ENCODE results near the gene APPBP2.
"Not testable (repeated sequence)": the region's sequence is repeated elsewhere in the genome, so short reads cannot be mapped to it uniquely, and the experiment has no call there.

The APPBP2 gene

DNA sequence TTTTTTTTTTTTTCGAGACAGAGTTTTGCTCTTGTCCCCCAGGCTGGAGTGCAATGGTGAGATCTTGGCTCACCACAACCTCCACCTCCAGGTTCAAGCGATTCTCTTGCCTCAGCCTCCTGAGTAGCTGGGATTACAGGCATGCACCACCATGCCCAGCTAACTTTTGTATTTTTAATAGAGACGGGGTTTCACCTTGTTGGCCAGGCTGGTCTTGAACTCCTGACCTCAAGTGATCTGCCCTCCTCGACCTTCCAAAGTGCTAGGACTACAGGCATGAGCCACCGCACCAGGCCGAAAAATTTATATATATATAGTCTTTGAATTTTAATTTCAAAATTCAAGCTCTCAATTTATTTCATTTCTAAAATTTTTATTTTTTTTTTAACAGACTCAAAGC is 97.6 kb downstream of the APPBP2 start:
- DNase-seq: not testable (repeated sequence)

- no peak for DNase-seq
Measured at GRCh38 chr17:60426596-60426995, 99.4 kb downstream of the APPBP2 start.

- no peak for DNase-seq
Measured at GRCh38 chr17:60425626-60426025, 100.4 kb downstream of the APPBP2 start.

DNA sequence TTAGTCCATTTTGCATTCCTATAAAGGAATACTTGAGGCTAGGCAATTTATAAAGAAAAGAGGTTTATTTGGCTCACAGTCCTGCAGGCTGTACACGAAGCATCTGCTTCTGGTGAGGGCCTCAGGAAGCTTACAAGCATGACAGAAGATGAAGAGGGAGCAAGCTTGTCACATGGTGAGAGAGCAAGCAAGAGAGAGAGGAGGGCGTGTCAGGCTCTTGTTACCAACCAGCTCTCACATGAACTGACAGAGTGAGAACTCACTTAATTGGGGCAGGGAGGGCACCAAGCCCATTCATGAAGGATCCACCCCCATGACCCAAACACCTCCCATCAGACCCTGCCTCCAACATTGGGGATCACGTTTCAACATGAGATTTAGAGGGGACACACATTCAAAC is 102.2 kb downstream of the APPBP2 start:
- DNase-seq: no peak

DNA sequence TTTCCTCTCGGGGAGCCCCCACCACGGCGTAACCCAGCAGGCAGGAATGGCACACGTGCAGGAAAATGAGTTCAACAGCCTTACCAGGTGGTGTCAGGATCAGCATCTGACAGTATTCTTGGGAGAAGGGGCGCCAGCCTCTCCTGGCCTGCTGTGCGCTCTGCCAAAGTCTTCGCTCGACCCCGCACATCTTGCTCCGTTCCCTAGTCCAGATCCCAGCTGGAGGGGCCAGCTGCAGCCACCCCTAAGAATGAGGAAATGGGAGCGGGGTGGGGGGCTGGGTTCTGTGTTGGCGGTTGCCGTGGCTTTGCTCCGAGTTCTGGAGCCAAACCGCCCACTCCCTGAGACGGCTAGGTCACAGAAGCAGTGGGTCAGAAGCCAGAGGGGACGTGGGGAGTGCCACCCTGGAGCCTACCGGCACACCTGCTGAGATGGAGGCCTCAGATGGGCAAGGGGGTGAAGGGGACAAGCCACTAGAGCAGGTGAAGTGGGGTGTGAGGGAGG is 103.8 kb downstream of the APPBP2 start, which contains the start of gene CHCT1:
TSS of gene CHCT1 (plus strand) at position 328 of the 504 bp plus-strand sequence. CDS start at position 432, 104 bp downstream.
- no peak for DNase-seq

DNA sequence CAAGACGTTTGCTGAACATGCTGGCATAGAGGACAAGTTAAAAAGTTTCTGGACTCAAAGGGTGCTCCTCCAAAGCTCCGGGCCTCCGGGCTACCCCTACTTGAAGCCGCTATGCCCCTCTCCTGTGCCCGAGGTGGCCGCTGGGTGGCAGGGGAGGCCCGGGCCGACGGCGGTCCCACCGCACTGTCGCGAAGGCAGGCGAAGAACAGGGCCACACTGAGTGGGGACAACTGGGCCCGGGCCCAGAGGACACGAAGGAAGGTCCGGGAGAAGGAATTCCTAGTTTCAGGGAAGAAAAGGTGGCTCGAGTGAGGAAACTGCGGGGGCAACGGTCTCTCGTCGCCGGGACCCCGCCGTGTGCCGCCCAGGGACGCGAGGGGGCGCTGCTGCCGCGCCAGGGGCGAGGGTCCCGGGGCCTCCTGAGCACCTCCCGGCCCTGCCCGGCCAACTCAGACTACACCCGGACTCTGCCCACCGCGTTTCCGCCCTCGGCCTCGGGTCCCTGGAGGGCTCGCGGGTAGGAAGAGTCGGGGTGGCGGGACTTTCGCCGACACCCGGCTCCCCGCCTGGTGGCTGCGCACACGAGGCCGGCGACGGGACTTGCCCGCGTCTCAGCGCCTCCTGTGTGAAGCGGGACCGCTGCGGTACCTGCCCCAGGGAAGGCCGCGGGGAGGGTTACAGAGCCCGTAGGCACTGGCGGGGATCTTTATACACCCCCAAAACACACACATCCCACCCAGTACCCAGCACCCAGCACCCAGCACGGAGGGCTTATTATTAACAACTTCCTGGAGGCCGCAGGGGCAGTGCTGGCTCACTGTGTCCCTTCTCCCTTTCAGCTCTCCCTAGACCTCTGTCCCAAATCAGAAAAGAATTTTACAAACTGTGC is 104.5 kb downstream of the APPBP2 start:
- no peak for DNase-seq

GRCh38 chr17:60419875-60420274 is 106.2 kb downstream of the APPBP2 start:
- not testable (repeated sequence) for DNase-seq

DNA sequence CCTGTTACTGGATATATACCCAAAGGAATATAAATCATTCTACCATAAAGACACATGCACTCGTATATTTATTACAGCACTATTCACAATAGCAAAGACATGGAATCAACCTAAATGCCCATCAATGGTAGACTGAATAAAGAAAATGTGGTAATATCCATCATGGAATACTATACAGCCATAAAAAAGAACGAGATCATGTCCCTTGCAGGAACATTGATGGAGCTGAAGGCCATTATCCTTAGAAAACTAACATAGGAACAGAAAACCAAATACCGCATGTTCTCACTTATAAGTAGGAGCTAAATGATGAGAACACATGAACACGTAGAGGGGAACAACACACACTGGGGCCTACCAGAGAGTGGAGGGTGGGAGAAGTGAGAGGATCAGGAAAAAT is 107.0 kb downstream of the APPBP2 start:
- DNase-seq: not testable (repeated sequence)

- DNase-seq: no peak
Measured at GRCh38 chr17:60416368-60416925, 109.6 kb downstream of the APPBP2 start.

DNA sequence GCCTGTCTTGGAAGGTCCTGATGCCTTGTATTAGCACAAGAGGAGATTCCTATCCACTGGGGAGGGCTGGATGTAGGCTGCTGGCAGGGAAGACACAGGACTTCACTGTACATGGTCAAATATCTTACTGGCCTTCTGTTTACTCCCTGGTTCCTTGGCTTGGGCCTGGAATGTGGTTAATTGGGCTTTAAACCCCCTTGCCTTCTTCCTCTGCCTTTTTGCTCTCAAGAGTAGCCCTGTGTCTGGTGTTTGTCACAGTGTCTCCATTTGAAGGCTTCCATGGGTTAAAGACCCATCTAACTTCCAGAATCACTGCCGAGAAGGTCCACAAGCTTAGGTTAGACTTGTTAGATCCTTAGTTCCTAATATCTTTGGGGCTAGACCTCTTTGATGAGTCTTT is 110.9 kb downstream of the APPBP2 start:
- DNase-seq: no peak

DNA sequence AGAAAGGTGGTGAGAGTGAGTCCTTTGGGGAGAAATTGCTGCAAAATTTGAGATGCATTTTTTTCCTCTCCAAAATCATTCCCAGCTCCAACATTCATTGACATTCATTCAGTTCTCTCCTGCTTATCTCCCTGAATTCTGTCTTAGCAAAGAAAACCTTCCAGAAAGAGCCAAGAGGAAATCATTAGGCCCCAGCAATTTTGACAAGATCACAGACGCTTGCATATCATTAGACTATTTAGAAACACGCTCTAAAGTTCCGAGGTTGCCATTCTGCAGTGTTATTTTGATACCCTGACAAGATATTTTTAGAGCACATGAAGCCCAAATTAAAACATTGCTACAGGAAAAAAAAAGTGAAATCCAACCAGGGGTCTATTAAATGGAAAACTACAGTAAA is 113.3 kb downstream of the APPBP2 start:
- DNase-seq: no peak

- DNase-seq: no peak
Measured at GRCh38 chr17:60410001-60410400, 116.0 kb downstream of the APPBP2 start.

DNA sequence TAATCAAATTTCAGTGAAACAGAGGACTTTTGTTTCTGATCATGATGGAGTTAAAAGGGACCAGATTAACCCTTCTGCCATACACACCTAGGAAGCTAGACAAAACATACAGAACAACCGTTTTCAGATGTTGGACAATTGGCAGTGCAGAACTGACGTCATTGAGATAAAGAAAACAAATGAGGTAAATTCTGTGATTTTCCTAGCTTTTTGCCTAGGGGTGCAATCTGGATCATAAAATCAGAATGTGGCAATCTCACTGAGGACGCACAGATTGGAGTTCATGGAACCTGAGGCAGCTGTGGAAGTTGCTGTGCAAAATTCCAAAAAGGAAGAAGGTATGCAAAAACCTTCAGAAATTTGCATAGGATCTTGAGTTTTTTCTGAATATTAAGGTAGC is 119.2 kb downstream of the APPBP2 start:
- DNase-seq: no peak

GRCh38 chr17:60403962-60404361 is 122.1 kb downstream of the APPBP2 start:
- DNase-seq: no peak

GRCh38 chr17:60403523-60403810 is 122.6 kb downstream of the APPBP2 start:
- DNase-seq: no peak

DNA sequence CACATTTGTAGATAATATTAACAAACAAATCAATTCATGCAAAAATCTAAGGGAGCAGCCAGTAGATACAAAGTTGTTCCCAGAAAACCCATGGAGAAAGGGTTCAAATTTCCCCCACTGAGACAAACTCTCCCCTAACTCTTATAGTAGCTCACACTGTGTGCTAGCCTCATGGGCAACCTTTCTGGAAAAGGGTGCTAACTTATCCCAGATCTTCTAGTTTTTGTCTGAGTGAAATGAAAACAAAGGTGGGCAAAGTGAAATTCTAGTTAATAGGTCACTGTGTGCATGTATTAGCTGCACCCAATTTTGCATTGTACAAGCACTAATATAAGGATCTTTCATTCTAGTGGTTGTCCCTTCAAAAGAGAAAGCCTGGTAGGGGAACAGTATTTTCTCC is 124.2 kb downstream of the APPBP2 start:
- no peak for DNase-seq

DNA sequence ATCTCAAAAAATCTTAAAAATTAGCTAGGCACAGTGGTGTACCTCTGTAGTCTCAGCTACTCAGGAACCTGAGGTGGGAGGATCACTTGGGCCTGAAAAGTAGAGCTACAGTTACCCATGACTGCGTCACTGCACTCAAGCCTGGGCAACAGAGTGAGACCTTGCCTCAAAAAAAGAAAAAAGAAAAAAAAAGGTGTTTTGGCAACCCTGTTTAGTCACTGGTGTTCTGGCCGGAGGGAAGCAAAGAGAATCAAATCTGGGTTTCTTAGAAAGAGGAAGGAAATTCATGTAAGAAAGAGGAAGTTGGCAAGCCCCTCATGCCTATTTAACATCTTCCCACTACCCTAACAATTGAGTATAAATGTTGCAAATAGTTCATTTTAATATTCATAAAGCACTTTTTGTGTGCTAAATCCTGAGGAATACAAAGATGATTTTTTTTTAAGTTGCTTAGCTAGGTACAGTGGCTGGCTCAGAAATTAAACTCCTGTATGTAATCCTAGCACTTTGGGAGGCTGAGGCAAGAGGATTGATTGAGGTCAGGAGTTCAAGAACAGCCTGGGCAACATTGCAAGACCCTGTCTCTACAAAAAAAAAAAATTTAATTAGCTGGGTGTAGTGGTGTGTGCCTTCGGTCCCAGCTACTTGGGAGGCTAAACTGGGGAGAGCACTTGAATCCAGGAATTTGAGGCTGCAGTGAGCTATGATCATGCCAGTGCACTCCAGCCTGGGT is 127.6 kb downstream of the APPBP2 start:
- DNase-seq: no peak

GRCh38 chr17:60396412-60396811 is 129.6 kb downstream of the APPBP2 start:
- no peak for DNase-seq

GRCh38 chr17:60395508-60396065 is 130.5 kb downstream of the APPBP2 start:
- no peak for DNase-seq

DNA sequence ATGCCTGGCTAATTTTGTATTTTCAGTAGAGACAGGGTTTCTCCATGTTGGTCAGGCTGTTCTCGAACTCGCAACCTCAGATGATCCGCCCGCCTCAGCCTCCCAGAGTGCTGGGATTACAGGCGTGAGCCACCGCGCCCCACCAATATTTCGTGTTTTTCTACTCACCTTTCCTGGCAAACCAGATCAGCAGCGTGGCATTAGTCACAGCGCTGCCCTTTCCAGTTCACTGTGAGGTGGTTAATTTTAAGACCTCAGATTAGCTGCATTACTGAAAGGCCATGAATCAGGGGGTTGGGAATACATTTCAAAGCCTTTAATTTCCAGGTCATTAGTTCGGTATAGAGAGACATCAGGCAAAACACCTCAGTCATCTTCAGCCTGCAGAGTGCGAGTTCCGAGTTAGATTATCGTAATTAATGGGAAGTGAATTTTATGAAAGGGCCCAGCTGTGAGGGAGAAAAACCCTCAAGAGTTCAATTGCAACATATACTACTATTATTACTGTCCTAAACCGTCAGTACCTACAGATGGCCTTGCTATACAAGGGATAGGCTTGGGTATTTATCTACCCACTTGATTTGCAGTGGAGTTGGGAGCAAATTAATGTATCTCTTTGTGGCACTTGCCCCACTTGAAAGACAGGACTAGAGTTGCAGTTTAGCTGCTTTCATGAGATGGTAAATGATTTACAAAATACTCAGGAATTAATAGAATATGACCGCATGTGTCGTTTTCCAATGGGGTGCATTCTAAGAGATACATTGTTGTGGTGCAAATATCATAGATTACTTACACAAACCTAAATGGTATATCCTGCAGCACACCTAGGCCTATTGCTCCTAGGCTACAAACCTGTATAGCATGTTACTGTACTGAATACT is 132.0 kb downstream of the APPBP2 start:
- DNase-seq: no peak
